GM10266 (cell line): ENCODE results near the gene WDR89.

Source experiments
- DNase-seq: peaks from one replicate; pipeline ENCODE4 v3.0.0; 2012; ENCODE audit errors: extremely low spot score
- CTCF ChIP-seq: IDR thresholded peaks from 2 replicates; pipeline ENCODE4 v1.5.1; 2012; ENCODE audit warnings: mild to moderate bottlenecking, low read depth; ENCODE audit not compliant: control insufficient read depth, insufficient read depth; ENCODE audit errors: missing control alignments

The WDR89 gene

GRCh38 chr14:63677891-63678379, 36.3 kb upstream of the WDR89 start:
- no peak for DNase-seq
- no peak for TF ChIP-seq CTCF

- no peak for TF ChIP-seq CTCF
- DNase-seq = no peak
Observed at GRCh38 chr14:63676615-63677014, 34.9 kb upstream of the WDR89 start.

- TF ChIP-seq CTCF = no peak
- no peak for DNase-seq
Observed at GRCh38 chr14:63673886-63674497, 32.3 kb upstream of the WDR89 start.

- no peak for TF ChIP-seq CTCF
- DNase-seq = no peak
Observed at GRCh38 chr14:63673255-63673654, 31.6 kb upstream of the WDR89 start.

- DNase-seq = no peak
- TF ChIP-seq CTCF = no peak
Observed at GRCh38 chr14:63672417-63673180, 30.9 kb upstream of the WDR89 start.

GRCh38 chr14:63671987-63672386, 30.3 kb upstream of the WDR89 start:
- DNase-seq = no peak
- TF ChIP-seq CTCF = no peak

GRCh38 chr14:63670692-63671091, 29.0 kb upstream of the WDR89 start:
- DNase-seq = no peak
- TF ChIP-seq CTCF = no peak
